BJ (cell line): ENCODE data around the gene MIOX. TPM values are rescaled to one million over a fixed set of nuclear protein-coding genes. Genes with fewer than 3 reads are reported as not detected.
"Not testable (repeated sequence)": the region's sequence is repeated elsewhere in the genome, so short reads cannot be mapped to it uniquely, and the experiment has no call there.

ENCODE experiments used
- CTCF ChIA-PET: fragments of 350-600 bp; formaldehyde crosslinking; extraction: SDS; loops from one replicate; lab custom pipeline; 2021; ENCODE audit warnings: antibody characterized with exemption, inconsistent platforms; lab: Yijun Ruan, JAX
- POLR2A ChIA-PET: fragments of 300-600 bp; sonication (Branson Sonifier 250); formaldehyde crosslinking; extraction: SDS; loops from one replicate; lab custom pipeline; 2021; ENCODE audit warnings: antibody characterized with exemption; lab: Charles Lee
- DNase-seq: peaks from one replicate; pipeline ENCODE4 v3.0.0-alpha.2; 2011; ENCODE audit warnings: low read depth
- H3K27me3 ChIP-seq: 2 replicates; pipeline ENCODE4 v1.6.0; 2011; ENCODE audit warnings: low read length; ENCODE audit not compliant: control insufficient read depth, insufficient read depth
- H3K36me3 ChIP-seq: 2 replicates; pipeline ENCODE4 v1.5.1; 2011; ENCODE audit warnings: low read length; ENCODE audit not compliant: control insufficient read depth, insufficient read depth
- H3K4me3 ChIP-seq: 2 replicates; pipeline ENCODE4 v1.5.1; 2011; ENCODE audit warnings: low read depth, mild to moderate bottlenecking, control low read depth, low read length
- CTCF ChIP-seq: IDR thresholded peaks from 2 replicates; pipeline ENCODE4 v1.5.1; 2011; ENCODE audit warnings: low read depth, mild to moderate bottlenecking, control low read depth, inconsistent platforms, low read length, moderate library complexity; ENCODE audit not compliant: insufficient read depth
- polyA plus RNA-seq: library from polyadenylated mRNA; depleted of rRNA; stranded (reverse); fragments of >200 nt; gene quantifications from 2 replicates; pipeline ENCODE4 v1.2.3, GENCODE V29; 2011

MIOX gene
- polyA plus RNA-seq, 1 experiment: 0.20 TPM

GRCh38 chr22:50516068-50516467, 29.4 kb downstream of the MIOX start:
- no peaks in the 10 kb centered on the region for H3K27me3 ChIP-seq
- peaks cover 9% of the 10 kb centered on the region for H3K36me3 ChIP-seq
- no peak overlapping the region for H3K4me3 ChIP-seq
- POLR2A ChIA-PET: no interaction called here
- DNase-seq: no peak
- CTCF ChIA-PET: interaction anchor here (1.5 to 4.2 kb wide), 2 partner anchors 9 to 19 kb away, joined by 4 to 22 read pairs; partner anchors contain the start of gene SCO2
- no peak for TF ChIP-seq CTCF

GRCh38 chr22:50516891-50517290, 30.2 kb downstream of the MIOX start:
- no peaks in the 10 kb centered on the region for H3K27me3 ChIP-seq
- H3K36me3 ChIP-seq: peaks cover 12% of the 10 kb centered on the region
- CTCF ChIA-PET: interaction anchor here (1.7 to 4.2 kb wide), 2 partner anchors 8 to 104 kb away, joined by 4 to 22 read pairs; partner anchors contain the start of gene SCO2
- H3K4me3 ChIP-seq: no peak overlapping the region
- DNase-seq: no peak
- no peak for TF ChIP-seq CTCF
- POLR2A ChIA-PET: no interaction called here

- CTCF ChIA-PET: interaction anchor here (1.7 to 4.2 kb wide), 2 partner anchors 8 to 103 kb away, joined by 4 to 22 read pairs; partner anchors contain the start of gene SCO2
- Histone ChIP-seq H3K27me3 (no peaks in the 10 kb centered on the region), H3K36me3 (peaks cover 19% of the 10 kb centered on the region), H3K4me3 (no peak overlapping the region)
- no peak for TF ChIP-seq CTCF
- DNase-seq: no peak
- POLR2A ChIA-PET: no interaction called here
Observed at GRCh38 chr22:50517495-50518260, 31.0 kb downstream of the MIOX start.

- DNase-seq: no peak
- ChIA-PET CTCF (interaction anchor here (1.3 to 1.7 kb wide), 2 partner anchors 27 to 102 kb away, joined by 3 to 4 read pairs; partner anchors contain the start of gene KLHDC7B), POLR2A (no interaction called here)
- Histone ChIP-seq H3K27me3 (no peaks in the 10 kb centered on the region), H3K36me3 (peaks cover 28% of the 10 kb centered on the region), H3K4me3 (no peak overlapping the region)
- TF ChIP-seq CTCF: no peak
Observed at GRCh38 chr22:50518606-50519005, 31.9 kb downstream of the MIOX start.

GRCh38 chr22:50519151-50519550, 32.5 kb downstream of the MIOX start:
- no peak overlapping the region for H3K4me3 ChIP-seq
- no peaks in the 10 kb centered on the region for H3K27me3 ChIP-seq
- DNase-seq: no peak
- POLR2A ChIA-PET: no interaction called here
- no peak for TF ChIP-seq CTCF
- CTCF ChIA-PET: interaction anchor here (1.3 kb wide), 1 partner anchor 26 kb away, joined by 3 read pairs; the partner anchor contains the start of gene KLHDC7B
- H3K36me3 ChIP-seq: peaks cover 33% of the 10 kb centered on the region

GRCh38 chr22:50520184-50520583, 33.5 kb downstream of the MIOX start:
- CTCF ChIA-PET, H3K4me3 ChIP-seq, H3K27me3 ChIP-seq, POLR2A ChIA-PET, DNase-seq: not testable (repeated sequence)
- H3K36me3 ChIP-seq: peaks cover 33% of the 10 kb centered on the region
